ENCODE data around the gene SORBS1.

DNA sequence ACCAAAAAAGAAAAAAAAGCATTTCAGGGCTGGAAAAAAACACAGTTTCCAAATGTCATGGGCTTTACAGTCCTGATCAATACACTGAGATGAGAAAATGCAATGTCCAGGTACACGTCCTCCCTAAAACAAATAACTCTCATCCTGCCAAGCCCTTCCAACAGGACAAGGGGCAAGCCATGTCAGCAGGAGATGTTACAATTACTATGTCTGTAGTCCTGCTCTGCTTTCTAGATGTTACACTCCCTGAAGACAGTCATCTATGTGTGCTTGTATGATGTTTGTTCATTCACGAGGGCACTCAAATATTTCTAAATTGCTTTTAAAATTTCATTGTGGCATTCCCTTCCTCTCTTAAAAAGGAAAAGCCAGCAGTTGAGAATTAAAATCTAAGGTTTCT is 103.2 kb downstream of the SORBS1 start:
- no peak for TF ChIP-seq EZH2 (IDR thresholded peaks at IDR 0.05; ENCODE audit: insufficient read depth, poor library complexity, severe bottlenecking)
- TF ChIP-seq EZH2phosphoT487 (IDR thresholded peaks at IDR 0.05; ENCODE audit: insufficient read depth, low read depth): no peak

Data from GM23248 (cell line).